GM18507 (cell line): Measurements from ENCODE around the gene PGD.

ENCODE experiments used
- DNase-seq: peaks from one replicate; pipeline ENCODE4 v3.0.0; 2011; ENCODE audit warnings: low read depth; ENCODE audit not compliant: insufficient read length; ENCODE audit errors: extremely low spot score
- FAIRE-seq: peaks from 2 replicates; lab custom pipeline; 2011; peaks lifted over from hg19 to GRCh38; lab: Jason Lieb, UNC

PGD gene

DNA sequence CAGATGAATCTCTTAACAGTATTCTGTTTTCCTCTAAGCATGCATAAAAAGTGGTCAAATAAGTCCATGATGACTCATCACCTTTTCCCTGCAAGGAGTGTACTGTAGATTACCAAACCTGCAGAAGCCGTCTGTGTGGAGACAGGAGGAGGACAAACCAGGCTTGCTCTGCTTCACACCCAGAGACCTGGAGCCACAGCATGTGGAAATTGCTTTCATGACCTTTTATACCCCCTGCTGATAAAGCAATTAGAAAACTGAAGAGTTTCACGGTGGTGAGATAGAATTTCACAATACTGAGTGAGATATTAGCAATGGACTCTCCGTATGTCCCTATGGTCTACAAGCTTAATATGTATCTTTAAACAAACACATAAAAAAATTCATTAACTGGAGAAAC, 60.3 kb downstream of the PGD start:
- FAIRE-seq, result no peak
- no peak for DNase-seq

DNA sequence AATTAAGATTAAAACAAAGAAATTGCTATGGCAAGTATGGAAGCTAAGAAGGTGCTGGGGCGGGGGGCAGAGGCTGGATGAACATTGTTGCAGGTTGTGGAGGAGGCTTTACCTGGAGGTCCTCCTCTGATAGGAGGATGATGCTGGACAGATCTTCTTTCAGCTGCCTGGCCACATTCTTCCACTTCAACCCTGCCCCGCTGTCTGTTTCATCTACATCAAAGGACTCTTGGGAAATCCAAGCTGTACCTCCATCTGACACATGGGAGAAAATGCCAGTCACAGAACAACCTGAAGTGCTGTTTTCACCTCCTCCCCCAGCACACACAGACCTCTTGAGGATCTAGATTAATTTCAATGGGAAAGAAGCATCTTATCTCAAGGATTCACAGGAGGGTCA, 68.2 kb downstream of the PGD start:
- DNase-seq, result no peak
- FAIRE-seq, result no peak

DNA sequence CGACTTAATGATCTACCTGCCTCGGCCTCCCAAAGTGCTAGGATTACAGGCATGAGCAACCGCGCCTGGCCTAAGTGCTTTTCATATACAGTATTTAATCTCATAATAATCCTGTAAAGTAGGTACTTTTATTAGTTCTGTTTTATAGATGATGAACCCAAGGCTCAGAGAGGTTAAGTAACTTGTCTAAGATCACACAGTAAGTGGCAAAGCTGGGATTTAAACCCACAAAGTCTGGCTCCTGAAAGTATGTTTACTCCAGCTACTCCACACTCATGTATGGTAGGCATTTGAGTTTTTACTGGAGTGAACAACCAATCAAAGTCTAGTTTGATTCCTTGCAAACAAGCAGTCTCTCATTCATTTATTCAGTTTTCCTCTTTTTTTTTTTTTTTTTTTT, 71.2 kb downstream of the PGD start:
- DNase-seq (no peak), FAIRE-seq (no peak)
